Measurements from ENCODE around the gene VIPR2.

DNA sequence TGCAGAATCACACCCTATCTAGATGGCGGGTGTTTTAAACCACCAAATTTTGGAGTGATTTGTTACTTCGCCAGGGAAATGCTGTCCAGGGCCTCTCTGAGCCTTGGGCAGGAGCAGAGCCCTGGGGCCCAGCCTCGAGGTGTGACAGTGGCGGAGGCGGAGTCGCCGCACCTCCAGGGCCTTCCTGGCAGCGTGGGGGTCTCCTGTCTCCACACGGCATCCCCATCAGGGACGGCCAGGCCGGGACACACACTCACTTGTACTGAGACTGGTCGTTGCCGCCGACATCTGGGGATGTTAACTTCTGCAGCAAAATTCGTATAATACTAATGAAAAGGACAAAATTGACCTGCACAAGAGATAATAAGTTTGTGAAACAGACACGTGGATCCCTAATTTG is 110.7 kb downstream of the VIPR2 start:
- no peak for TF ChIP-seq POLR2A (IDR thresholded peaks at IDR 0.05)
- TF ChIP-seq, protein P1, sequence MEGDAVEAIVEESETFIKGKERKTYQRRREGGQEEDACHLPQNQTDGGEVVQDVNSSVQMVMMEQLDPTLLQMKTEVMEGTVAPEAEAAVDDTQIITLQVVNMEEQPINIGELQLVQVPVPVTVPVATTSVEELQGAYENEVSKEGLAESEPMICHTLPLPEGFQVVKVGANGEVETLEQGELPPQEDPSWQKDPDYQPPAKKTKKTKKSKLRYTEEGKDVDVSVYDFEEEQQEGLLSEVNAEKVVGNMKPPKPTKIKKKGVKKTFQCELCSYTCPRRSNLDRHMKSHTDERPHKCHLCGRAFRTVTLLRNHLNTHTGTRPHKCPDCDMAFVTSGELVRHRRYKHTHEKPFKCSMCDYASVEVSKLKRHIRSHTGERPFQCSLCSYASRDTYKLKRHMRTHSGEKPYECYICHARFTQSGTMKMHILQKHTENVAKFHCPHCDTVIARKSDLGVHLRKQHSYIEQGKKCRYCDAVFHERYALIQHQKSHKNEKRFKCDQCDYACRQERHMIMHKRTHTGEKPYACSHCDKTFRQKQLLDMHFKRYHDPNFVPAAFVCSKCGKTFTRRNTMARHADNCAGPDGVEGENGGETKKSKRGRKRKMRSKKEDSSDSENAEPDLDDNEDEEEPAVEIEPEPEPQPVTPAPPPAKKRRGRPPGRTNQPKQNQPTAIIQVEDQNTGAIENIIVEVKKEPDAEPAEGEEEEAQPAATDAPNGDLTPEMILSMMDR (IDR thresholded peaks at IDR 0.05): no peak
